MM.1S (cell line): ENCODE measurements around the gene NCOA5.
A peak's percentile ranks its signal among the peaks of the same experiment; 100 is the strongest.

ENCODE experiments used
- DNase-seq: peaks from one replicate; pipeline ENCODE4 v3.0.0-alpha.2; 2015
- H2AFZ ChIP-seq: fragments of 300-600 bp; sonication (generic); 2 replicates; pipeline ENCODE4 v1.6.0; 2016; ENCODE audit warnings: antibody characterized with exemption, low read length
- H3F3A ChIP-seq: fragments of 300-600 bp; sonication (generic); 2 replicates; pipeline ENCODE4 v1.6.1; 2016; ENCODE audit warnings: mild to moderate bottlenecking, antibody characterized with exemption, low read length, moderate library complexity, mixed read lengths; ENCODE audit not compliant: insufficient read depth
- H3K27ac ChIP-seq: fragments of 300-600 bp; sonication (generic); 2 replicates; pipeline ENCODE4 v1.5.1; 2016; ENCODE audit warnings: mild to moderate bottlenecking, low read length
- H3K27me3 ChIP-seq: fragments of 300-600 bp; sonication (generic); replicated peaks from 2 replicates; pipeline ENCODE4 v1.6.0; 2016; ENCODE audit warnings: low read length; ENCODE audit not compliant: insufficient read depth
- H3K36me3 ChIP-seq: fragments of 300-600 bp; sonication (generic); replicated peaks from 2 replicates; pipeline ENCODE4 v1.6.1; 2016; ENCODE audit warnings: mild to moderate bottlenecking, low read length, mixed read lengths; ENCODE audit not compliant: insufficient read depth
- H3K4me1 ChIP-seq: fragments of 300-600 bp; sonication (generic); 2 replicates; pipeline ENCODE4 v1.6.1; 2016; ENCODE audit warnings: low read length, mixed read lengths
- H3K4me2 ChIP-seq: fragments of 300-600 bp; sonication (generic); 2 replicates; pipeline ENCODE4 v1.6.0; 2016; ENCODE audit warnings: low read depth, low read length
- H3K4me3 ChIP-seq: fragments of 300-600 bp; sonication (generic); 2 replicates; pipeline ENCODE4 v1.5.1; 2016; ENCODE audit warnings: low read length, mixed read lengths
- H3K79me2 ChIP-seq: fragments of 300-600 bp; sonication (generic); 2 replicates; pipeline ENCODE4 v1.6.1; 2016; ENCODE audit warnings: mixed run types, low read length, mixed read lengths
- H3K9ac ChIP-seq: fragments of 300-600 bp; sonication (generic); 2 replicates; pipeline ENCODE4 v1.6.1; 2016; ENCODE audit warnings: low read length, mixed read lengths
- H3K9me2 ChIP-seq: fragments of 300-600 bp; sonication (generic); replicated peaks from 2 replicates; pipeline ENCODE4 v1.6.1; 2016; ENCODE audit warnings: mild to moderate bottlenecking, low read length, mixed read lengths; ENCODE audit not compliant: insufficient read depth
- H3K9me3 ChIP-seq: fragments of 300-600 bp; sonication (generic); replicated peaks from 2 replicates; pipeline ENCODE4 v1.6.1; 2016; ENCODE audit warnings: mild to moderate bottlenecking, low read length, mixed read lengths; ENCODE audit not compliant: insufficient read depth
- H4K20me1 ChIP-seq: fragments of 300-600 bp; sonication (generic); 2 replicates; pipeline ENCODE4 v1.6.1; 2016; ENCODE audit warnings: mild to moderate bottlenecking, low read length, moderate library complexity, mixed read lengths; ENCODE audit not compliant: insufficient read depth
- EZH2 ChIP-seq: fragments of 300-600 bp; sonication (generic); optimal IDR thresholded peaks from 2 replicates; pipeline ENCODE3; 2017; ENCODE audit warnings: low read depth, mild to moderate bottlenecking, antibody characterized with exemption, low read length, mixed read lengths
- EZH2phosphoT487 ChIP-seq: fragments of 300-600 bp; sonication (generic); IDR thresholded peaks from 2 replicates; pipeline ENCODE4 v1.6.1; 2018; ENCODE audit warnings: antibody characterized with exemption, low read length
- TF ChIP-seq, protein P1 (sequence below): fragments of 300-600 bp; sonication (generic); IDR thresholded peaks from 2 replicates; pipeline ENCODE4 v1.5.1; 2016; ENCODE audit warnings: antibody characterized with exemption, low read length, mixed read lengths

The NCOA5 gene

DNA sequence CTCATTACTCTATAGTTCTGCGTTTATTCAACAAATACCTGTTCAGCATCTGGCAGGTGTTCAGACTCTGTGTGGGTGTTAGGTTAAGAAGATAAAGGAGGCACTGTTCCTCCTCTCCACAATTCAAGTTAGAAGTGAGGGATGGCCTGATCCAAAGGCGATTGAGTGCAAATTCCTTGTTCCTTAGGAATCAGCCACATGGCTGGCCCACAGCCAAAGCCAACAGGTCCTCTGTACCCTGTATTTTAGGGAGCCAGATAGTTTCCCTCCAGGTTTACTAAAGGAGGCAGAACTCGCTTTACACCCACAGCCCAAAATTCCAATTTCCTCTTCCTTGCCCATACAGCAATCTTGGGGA, 23.3 kb upstream of the NCOA5 start:
- TF ChIP-seq EZH2 (no peak), EZH2phosphoT487 (no peak)
- TF ChIP-seq, protein P1, sequence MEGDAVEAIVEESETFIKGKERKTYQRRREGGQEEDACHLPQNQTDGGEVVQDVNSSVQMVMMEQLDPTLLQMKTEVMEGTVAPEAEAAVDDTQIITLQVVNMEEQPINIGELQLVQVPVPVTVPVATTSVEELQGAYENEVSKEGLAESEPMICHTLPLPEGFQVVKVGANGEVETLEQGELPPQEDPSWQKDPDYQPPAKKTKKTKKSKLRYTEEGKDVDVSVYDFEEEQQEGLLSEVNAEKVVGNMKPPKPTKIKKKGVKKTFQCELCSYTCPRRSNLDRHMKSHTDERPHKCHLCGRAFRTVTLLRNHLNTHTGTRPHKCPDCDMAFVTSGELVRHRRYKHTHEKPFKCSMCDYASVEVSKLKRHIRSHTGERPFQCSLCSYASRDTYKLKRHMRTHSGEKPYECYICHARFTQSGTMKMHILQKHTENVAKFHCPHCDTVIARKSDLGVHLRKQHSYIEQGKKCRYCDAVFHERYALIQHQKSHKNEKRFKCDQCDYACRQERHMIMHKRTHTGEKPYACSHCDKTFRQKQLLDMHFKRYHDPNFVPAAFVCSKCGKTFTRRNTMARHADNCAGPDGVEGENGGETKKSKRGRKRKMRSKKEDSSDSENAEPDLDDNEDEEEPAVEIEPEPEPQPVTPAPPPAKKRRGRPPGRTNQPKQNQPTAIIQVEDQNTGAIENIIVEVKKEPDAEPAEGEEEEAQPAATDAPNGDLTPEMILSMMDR: no peak

DNA sequence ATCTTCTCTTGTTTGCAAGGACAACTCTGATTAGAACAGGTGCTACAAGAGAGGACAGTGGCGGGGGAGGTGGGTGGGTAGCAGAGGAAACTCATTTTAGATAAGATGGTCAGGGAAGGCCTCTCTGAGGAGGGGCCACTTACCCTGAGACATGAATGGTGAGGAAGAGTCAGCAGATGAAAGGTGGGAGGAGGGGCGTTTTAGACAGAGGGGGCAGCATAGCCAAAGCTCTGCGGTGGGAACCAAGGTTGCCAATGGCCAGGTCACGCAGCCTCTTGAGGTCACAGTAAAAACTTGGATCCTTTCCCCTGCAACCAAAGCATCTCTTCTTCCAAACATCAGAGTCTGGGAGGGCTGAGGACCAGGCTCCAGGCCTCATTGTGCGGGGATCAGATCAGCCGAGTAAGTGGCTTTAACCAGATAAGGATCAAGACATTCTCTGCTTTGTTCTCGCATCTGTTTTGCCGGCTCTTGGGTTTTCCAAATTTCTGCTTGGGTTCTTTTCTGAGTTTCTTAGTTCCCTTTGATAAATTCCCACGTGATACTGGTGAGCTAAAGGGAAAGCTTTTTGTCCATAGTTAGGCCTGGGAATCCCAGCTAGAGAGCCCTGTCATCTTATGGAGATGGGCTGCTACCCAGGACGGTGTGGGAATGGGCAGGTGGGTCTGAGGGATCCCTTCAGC, 22.8 kb upstream of the NCOA5 start:
- Histone ChIP-seq H3K4me3 (no peak overlapping the region), H3K27ac (no peak overlapping the region), H3K4me2 (no peak overlapping the region), H3K9me3 (no peaks in the 10 kb centered on the region), H3F3A (peaks cover 12% of the 10 kb centered on the region), H3K36me3 (no peaks in the 10 kb centered on the region), H3K27me3 (peaks cover 49% of the 10 kb centered on the region), H3K4me1 (peaks cover 26% of the 10 kb centered on the region), H4K20me1 (no peaks in the 10 kb centered on the region), H3K9ac (no peak overlapping the region), H3K9me2 (no peaks in the 10 kb centered on the region), H3K79me2 (no peaks in the 10 kb centered on the region), H2AFZ (no peak overlapping the region)
- no peak for DNase-seq
- TF ChIP-seq EZH2phosphoT487 (no peak), EZH2 (no peak)
- TF ChIP-seq, protein P1: no peak

More for the DNA sequence above, 23.3 kb upstream of the NCOA5 start:
- DNase-seq: no peak
- H3K4me1 ChIP-seq: peaks cover 23% of the 10 kb centered on the region
- no peaks in the 10 kb centered on the region for H3K36me3 ChIP-seq
- H3K9me2 ChIP-seq: no peaks in the 10 kb centered on the region
- no peak overlapping the region for H2AFZ ChIP-seq
- no peaks in the 10 kb centered on the region for H3K79me2 ChIP-seq
- no peak overlapping the region for H3K9ac ChIP-seq
- no peak overlapping the region for H3K4me3 ChIP-seq
- no peak overlapping the region for H3K4me2 ChIP-seq
- peaks cover 49% of the 10 kb centered on the region for H3K27me3 ChIP-seq
- peaks cover 9% of the 10 kb centered on the region for H3F3A ChIP-seq
- no peaks in the 10 kb centered on the region for H3K9me3 ChIP-seq
- no peak overlapping the region for H3K27ac ChIP-seq
- H4K20me1 ChIP-seq: no peaks in the 10 kb centered on the region

DNA sequence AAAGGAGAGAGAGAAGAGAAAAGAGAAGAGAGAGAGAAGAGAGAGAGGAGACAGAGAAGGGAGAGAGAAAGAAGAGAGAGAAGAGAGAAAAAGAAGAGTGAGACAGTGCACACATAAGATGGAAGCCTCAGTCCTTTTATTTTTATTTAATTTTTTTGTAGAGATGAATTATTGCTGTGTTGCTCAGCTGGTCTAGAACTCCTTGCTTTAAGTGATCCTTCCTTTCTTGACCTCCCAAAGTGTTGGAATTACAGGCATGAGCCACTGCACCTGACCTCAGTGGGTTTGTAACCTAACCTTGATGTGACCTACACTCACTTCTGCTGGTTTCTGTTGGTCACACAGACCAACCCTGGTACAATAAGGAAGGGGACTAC, 22.1 kb upstream of the NCOA5 start:
- Histone ChIP-seq H3K4me3 (no peak overlapping the region), H3K27me3 (peaks cover 49% of the 10 kb centered on the region), H3K36me3 (no peaks in the 10 kb centered on the region), H3K79me2 (no peaks in the 10 kb centered on the region), H4K20me1 (no peaks in the 10 kb centered on the region), H3K27ac (no peak overlapping the region), H3K4me1 (peaks cover 26% of the 10 kb centered on the region), H2AFZ (no peak overlapping the region), H3K9me3 (no peaks in the 10 kb centered on the region), H3F3A (peaks cover 12% of the 10 kb centered on the region), H3K9ac (no peak overlapping the region), H3K9me2 (no peaks in the 10 kb centered on the region), H3K4me2 (peak overlapping the region; percentile 37; the same call in 1 of the 2 replicates)
- TF ChIP-seq, protein P1: no peak
- TF ChIP-seq EZH2phosphoT487 (no peak), EZH2 (no peak)
- no peak for DNase-seq
